Measurements from ENCODE around the gene IRF9.

IRF9 gene

GRCh38 chr14:24181371-24182077 is 20.5 kb downstream of the IRF9 start:
- no peak for TF ChIP-seq CTCF (IDR thresholded peaks at IDR 0.05; ENCODE audit: low read depth, low read length)
- H3K4me3 ChIP-seq (replicated peaks in 1 of 2; ENCODE audit: low read depth in 2 of 2, low read length in 2 of 2) = no peak overlapping the region
- no peak for DNase-seq (ENCODE audit: low read depth in 2 of 2)

- H3K4me3 ChIP-seq (replicated peaks in 1 of 2; ENCODE audit: low read depth in 2 of 2, low read length in 2 of 2) = no peak overlapping the region
- no peak for TF ChIP-seq CTCF (IDR thresholded peaks at IDR 0.05; ENCODE audit: low read depth, low read length)
- DNase-seq (ENCODE audit: low read depth in 2 of 2) = no peak
These were observed 21.2 kb downstream of the IRF9 start for GRCh38 chr14:24182110-24182882.

GRCh38 chr14:24183014-24183481 is 22.0 kb downstream of the IRF9 start:
- no peak for DNase-seq (ENCODE audit: low read depth in 2 of 2)
- H3K4me3 ChIP-seq (replicated peaks in 1 of 2; ENCODE audit: low read depth in 2 of 2, low read length in 2 of 2) = no peak overlapping the region
- TF ChIP-seq CTCF (IDR thresholded peaks at IDR 0.05; ENCODE audit: low read depth, low read length) = no peak

GRCh38 chr14:24184104-24184970 is 23.3 kb downstream of the IRF9 start:
- DNase-seq (ENCODE audit: low read depth in 2 of 2) = no peak
- H3K4me3 ChIP-seq (replicated peaks in 1 of 2; ENCODE audit: low read depth in 2 of 2, low read length in 2 of 2) = no peak overlapping the region

GRCh38 chr14:24185026-24185425 is 24.0 kb downstream of the IRF9 start:
- TF ChIP-seq CTCF (IDR thresholded peaks at IDR 0.05; ENCODE audit: low read depth, low read length) = no peak
- no peak for DNase-seq (ENCODE audit: low read depth in 2 of 2)

More at GRCh38 chr14:24184104-24184970, 23.3 kb downstream of the IRF9 start:
- TF ChIP-seq CTCF (IDR thresholded peaks at IDR 0.05; ENCODE audit: low read depth, low read length) = no peak

GRCh38 chr14:24185741-24186140 is 24.7 kb downstream of the IRF9 start:
- no peak for TF ChIP-seq CTCF (IDR thresholded peaks at IDR 0.05; ENCODE audit: low read depth, low read length)
- no peak for DNase-seq (ENCODE audit: low read depth in 2 of 2)
- no peak overlapping the region for H3K4me3 ChIP-seq (replicated peaks in 1 of 2; ENCODE audit: low read depth in 2 of 2, low read length in 2 of 2)

More at GRCh38 chr14:24185026-24185425, 24.0 kb downstream of the IRF9 start:
- no peak overlapping the region for H3K4me3 ChIP-seq (replicated peaks in 1 of 2; ENCODE audit: low read depth in 2 of 2, low read length in 2 of 2)

Data from cardiac fibroblast (primary cell).